Bronchial epithelial cell (primary cell): Measurements from ENCODE around the gene AP3B1. TPM values are rescaled to one million over a fixed set of nuclear protein-coding genes. Genes with fewer than 3 reads are reported as not detected.

Experiments
- DNase-seq: peaks from one replicate; pipeline ENCODE4 v3.0.0-alpha.2; 2010; ENCODE audit warnings: low read depth
- FAIRE-seq: peaks from 2 replicates; lab custom pipeline; 2011; peaks lifted over from hg19 to GRCh38; lab: Jason Lieb, UNC
- H3K27me3 ChIP-seq: 2 replicates; pipeline ENCODE4 v1.5.1; 2011; ENCODE audit warnings: low read length; ENCODE audit not compliant: control insufficient read depth, insufficient read depth
- H3K36me3 ChIP-seq: 2 replicates; pipeline ENCODE4 v1.5.1; 2011; ENCODE audit warnings: low read length; ENCODE audit not compliant: control insufficient read depth, insufficient read depth
- H3K4me3 ChIP-seq: 2 replicates; pipeline ENCODE4 v1.5.1; 2011; ENCODE audit warnings: mild to moderate bottlenecking, low read depth, low read length, control low read depth
- CTCF ChIP-seq: IDR thresholded peaks from 2 replicates; pipeline ENCODE4 v1.5.1; 2011; ENCODE audit warnings: mild to moderate bottlenecking, moderate library complexity, low read length, control low read depth, inconsistent platforms; ENCODE audit not compliant: insufficient read depth, severe bottlenecking
- total RNA-seq: library from RNA; depleted of rRNA; stranded (reverse); fragments of >200 nt; gene quantifications from 2 replicates; pipeline ENCODE4 v1.2.1, GENCODE V29; 2014

Gene AP3B1
- total RNA-seq, 1 donor from 2014 or later, result 27.4 TPM

- FAIRE-seq, result no peak
- TF ChIP-seq CTCF, result no peak
- no peak overlapping the region for H3K4me3 ChIP-seq
- H3K27me3 ChIP-seq, result no peaks in the 10 kb centered on the region
- no peak for DNase-seq
- no peaks in the 10 kb centered on the region for H3K36me3 ChIP-seq
These were observed 300.6 kb downstream of the AP3B1 start for GRCh38 chr5:77993855-77994318.

- no peak for DNase-seq
- H3K27me3 ChIP-seq, result no peaks in the 10 kb centered on the region
- FAIRE-seq, result no peak
- H3K36me3 ChIP-seq, result no peaks in the 10 kb centered on the region
- no peak for TF ChIP-seq CTCF
- H3K4me3 ChIP-seq, result no peak overlapping the region
These were observed 301.2 kb downstream of the AP3B1 start for GRCh38 chr5:77993141-77993854.

DNA sequence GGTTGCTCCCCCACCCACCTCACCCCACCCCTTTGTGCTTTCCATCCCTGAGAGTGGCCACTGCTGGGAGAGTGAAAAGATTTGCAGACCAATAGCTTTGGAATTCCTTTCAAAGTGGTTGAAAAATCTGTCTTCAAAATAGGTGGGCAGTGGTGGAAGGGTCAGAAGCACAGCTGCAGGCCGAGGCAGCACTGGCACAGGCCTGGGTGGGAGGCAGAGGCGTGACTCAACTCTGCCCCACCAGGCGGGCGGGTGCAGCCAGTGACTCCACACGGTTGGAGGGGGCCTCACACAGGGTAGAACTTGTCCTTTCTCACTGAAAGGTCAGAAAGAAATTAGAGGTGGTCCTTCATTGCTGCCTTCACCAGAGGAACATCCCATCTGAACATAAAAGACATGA, 303.4 kb downstream of the AP3B1 start:
- no peaks in the 10 kb centered on the region for H3K36me3 ChIP-seq
- FAIRE-seq (no peak), DNase-seq (no peak)
- no peak for TF ChIP-seq CTCF
- no peak overlapping the region for H3K4me3 ChIP-seq
- no peaks in the 10 kb centered on the region for H3K27me3 ChIP-seq

DNA sequence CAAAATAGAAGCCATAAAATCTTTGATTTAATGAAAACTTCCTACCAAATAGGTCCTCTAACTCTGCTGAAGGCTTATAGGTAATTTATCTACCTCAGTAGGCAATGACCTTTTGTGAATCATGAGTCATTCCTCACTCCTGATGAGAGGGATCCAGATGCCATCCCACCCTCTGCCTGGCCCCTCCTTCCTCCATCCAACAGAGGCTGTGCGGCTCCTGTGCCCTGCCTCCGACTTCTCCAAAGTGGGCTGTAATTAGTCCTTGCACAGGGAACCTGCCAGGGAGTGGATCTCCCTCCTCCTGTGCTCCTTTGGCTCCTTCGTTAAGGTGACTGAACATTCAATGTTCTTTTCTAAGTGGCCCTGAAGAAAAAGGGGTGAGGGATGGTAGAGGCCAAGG, 304.5 kb downstream of the AP3B1 start:
- Histone ChIP-seq H3K27me3 (peaks cover 2% of the 10 kb centered on the region), H3K36me3 (no peaks in the 10 kb centered on the region), H3K4me3 (no peak overlapping the region)
- DNase-seq (no peak), FAIRE-seq (no peak)
- no peak for TF ChIP-seq CTCF

- Histone ChIP-seq H3K4me3 (no peak overlapping the region), H3K27me3 (peaks cover 7% of the 10 kb centered on the region), H3K36me3 (no peaks in the 10 kb centered on the region)
- DNase-seq (no peak), FAIRE-seq (no peak)
- TF ChIP-seq CTCF, result no peak
These were observed 306.5 kb downstream of the AP3B1 start for GRCh38 chr5:77987988-77988387.

- FAIRE-seq, result no peak
- Histone ChIP-seq H3K4me3 (no peak overlapping the region), H3K36me3 (no peaks in the 10 kb centered on the region), H3K27me3 (peaks cover 7% of the 10 kb centered on the region)
- DNase-seq, result no peak
- no peak for TF ChIP-seq CTCF
These were observed 307.2 kb downstream of the AP3B1 start for GRCh38 chr5:77987331-77987730.
